Measurements from ENCODE around the gene COL8A1. TPM values are rescaled to one million over a fixed set of nuclear protein-coding genes. Genes with fewer than 3 reads are reported as not detected.
A peak's percentile ranks its signal among the peaks of the same experiment; 100 is the strongest.

Gene COL8A1
- total and polyA plus RNA-seq, 9 of the 15 experiments (the other 6 are each of a cell fraction or from before 2014, with no cell fraction given): 0.07 TPM; not detected in 8

- peak; percentile 97 for TF ChIP-seq ZBTB34 (CRISPR knock-in tag; IDR thresholded peaks at IDR 0.05)
- TF ChIP-seq ZNF77 (CRISPR knock-in tag; IDR thresholded peaks at IDR 0.05): no peak
- peak; percentile 97 for TF ChIP-seq HINFP (tag; conservative IDR thresholded peaks at IDR 0.05; ENCODE audit: low read depth)
- peak; percentile 98 for TF ChIP-seq ZBTB17 (CRISPR knock-in tag; IDR thresholded peaks at IDR 0.05)
- TF ChIP-seq RAD21 (CRISPR knock-in tag; conservative IDR thresholded peaks at IDR 0.05 in 1 of 2, IDR thresholded peaks at IDR 0.05 in 1 of 2): peak in 1 of 2 experiments; percentile 62; a peak in 2 of 4 replicates
- peak; percentile 53; the same call in 1 of the 2 replicates for TF ChIP-seq HMBOX1 (IDR thresholded peaks at IDR 0.05)
- TF ChIP-seq ATF4 (CRISPR knock-in tag; IDR thresholded peaks at IDR 0.05): peak; percentile 97
- TF ChIP-seq POLR3G (IDR thresholded peaks at IDR 0.05; ENCODE audit: extremely low read depth, insufficient read length, insufficient replicate concordance): no peak
- no peak for TF ChIP-seq SAFB (IDR thresholded peaks at IDR 0.05; ENCODE audit: borderline replicate concordance, low read depth, low read length)
- TF ChIP-seq MGA (IDR thresholded peaks at IDR 0.05): peak; percentile 37
Observed at GRCh38 chr3:99776516-99777209, 138.3 kb downstream of the COL8A1 start (continued).
